Gastrocnemius medialis (tissue), 4 donors: ENCODE results near the gene ZC3H12C. TPM values are rescaled to one million over a fixed set of nuclear protein-coding genes. Genes with fewer than 3 reads are reported as not detected.

ENCODE experiments used
- ATAC-seq, 2 donors: fragments of 150-250 bp; one replicate each; pipeline ENCODE4 v1.9.1; 2016
- DNase-seq, 2 donors: peaks; one replicate each; pipeline ENCODE4 v3.0.0-alpha.2; 2019
- H3K27ac ChIP-seq, 4 donors: fragments of 200-600 bp; sonication (generic); 1 replicate in 1 of 4; 2 replicates in 3 of 4; pipeline ENCODE4 v1.5.1; 2016 to 2018; ENCODE audit warnings: mild to moderate bottlenecking in 2 of 4, moderate library complexity in 1 of 4
- H3K27me3 ChIP-seq, 3 donors: fragments of 200-600 bp; sonication (generic) in 2 of 3; 1 replicate in 1 of 3; 2 replicates in 2 of 3; pipeline versions ENCODE4 v1.5.1 to v1.6.0; 2016 to 2019; ENCODE audit warnings: mild to moderate bottlenecking in 1 of 3, moderate library complexity in 1 of 3
- H3K36me3 ChIP-seq, 2 donors: fragments of 200-600 bp; sonication (generic) in 1 of 2; one replicate each; pipeline ENCODE4 v1.5.1; 2017 to 2018
- H3K4me1 ChIP-seq, 2 donors: fragments of 200-600 bp; sonication (generic) in 1 of 2; one replicate each; pipeline ENCODE4 v1.5.1; 2016 to 2017; ENCODE audit warnings: mild to moderate bottlenecking in 2 of 2
- H3K4me3 ChIP-seq, 4 donors: fragments of 200-600 bp; sonication (generic) in 3 of 4; 1 replicate in 1 of 4; 2 replicates in 3 of 4; pipeline ENCODE4 v1.5.1; 2016 to 2019; ENCODE audit warnings: mild to moderate bottlenecking in 2 of 4
- H3K9me3 ChIP-seq, 3 donors: fragments of 200-600 bp; sonication (generic) in 2 of 3; 1 replicate in 1 of 3; 2 replicates in 2 of 3; pipeline ENCODE4 v1.5.1; 2016 to 2019
- CTCF ChIP-seq, 5 experiments: fragments of 450-650 bp in 3 of 5; fragments of 200-600 bp in 2 of 5; sonication (generic) in 2 of 5; IDR thresholded peaks in 4 of 5; conservative IDR thresholded peaks in 1 of 5; 1 replicate in 4 of 5; 2 replicates in 1 of 5; pipeline ENCODE4 v1.5.1; 2016 to 2019; ENCODE audit warnings: antibody characterized with exemption in 5 of 5, mild to moderate bottlenecking in 3 of 5, moderate library complexity in 3 of 5
- POLR2A ChIP-seq, 2 donors: fragments of 450-650 bp; IDR thresholded peaks; one replicate each; pipeline ENCODE4 v1.6.1; 2017; ENCODE audit warnings: antibody characterized with exemption in 2 of 2, mild to moderate bottlenecking in 2 of 2, moderate library complexity in 2 of 2
- in situ Hi-C, 4 donors: fragments of 200-750 bp; cut with MboI; loops; one replicate each; pipeline versions ENCODE4 v1.15.0 to v1.8.0; 2017; ENCODE audit warnings: low sequenced_read_pairs in 4 of 4
- intact Hi-C: fragments of 100-400 bp; cut with DNase I; formaldehyde crosslinking; loops from one replicate; pipeline ENCODE4 v1.15.1; 2023; ENCODE audit warnings: low total_unique reads
- total RNA-seq, 4 donors: library from RNA; depleted of rRNA; stranded (reverse); fragments of >200 nt; gene quantifications; one replicate each; pipeline versions ENCODE4 v1.1.0 to v1.2.3, GENCODE V29; 2016

Gene ZC3H12C
- total RNA-seq, 4 donors from 2014 or later = 20.9 to 41.1 (median 30.9) TPM

- ATAC-seq (no peak), DNase-seq (no peak)
- H3K27ac ChIP-seq = no peak overlapping the region
- TF ChIP-seq CTCF (IDR thresholded peaks at IDR 0.05 in 4 of 5, conservative IDR thresholded peaks at IDR 0.05 in 1 of 5) (no peak), POLR2A (IDR thresholded peaks at IDR 0.05) (no peak)
- H3K4me3 ChIP-seq = no peak overlapping the region
- intact Hi-C loops (no loop called here), in situ Hi-C loops (loop anchor here in 1 of 4 donors (25.0 kb wide), 1 partner anchor 1020 kb away; the partner anchor contains the start of gene POU2AF2)
- H3K27me3 ChIP-seq = no peaks in the 10 kb centered on the region
- no peaks in the 10 kb centered on the region for H3K36me3 ChIP-seq
- H3K9me3 ChIP-seq = no peaks in the 10 kb centered on the region
- H3K4me1 ChIP-seq = no peaks in the 10 kb centered on the region
Measured at GRCh38 chr11:110217223-110217877, 124.2 kb downstream of the ZC3H12C start.

DNA sequence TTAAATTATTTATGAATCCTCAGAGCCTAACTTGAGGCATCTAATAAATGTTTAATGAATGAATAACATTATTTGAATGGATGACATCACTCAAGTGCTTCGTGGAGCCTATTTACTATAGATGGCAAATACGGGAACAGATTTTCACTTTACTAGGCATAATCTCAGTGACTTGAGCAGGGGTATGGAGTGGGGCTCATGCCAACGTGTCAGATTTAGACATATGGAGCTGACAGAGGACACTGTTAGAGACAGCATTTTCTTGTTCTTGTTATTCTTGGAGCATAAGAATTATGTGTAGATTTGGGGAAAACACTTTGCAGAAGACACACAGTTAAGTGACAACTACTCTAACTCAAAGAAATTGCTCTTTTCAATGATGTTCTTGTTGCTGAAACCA is 124.7 kb downstream of the ZC3H12C start:
- TF ChIP-seq CTCF (IDR thresholded peaks at IDR 0.05 in 4 of 5, conservative IDR thresholded peaks at IDR 0.05 in 1 of 5) (no peak), POLR2A (IDR thresholded peaks at IDR 0.05) (no peak)
- no peak overlapping the region for H3K4me3 ChIP-seq
- no peak overlapping the region for H3K27ac ChIP-seq
- no peaks in the 10 kb centered on the region for H3K36me3 ChIP-seq
- H3K27me3 ChIP-seq = no peaks in the 10 kb centered on the region
- H3K4me1 ChIP-seq = no peaks in the 10 kb centered on the region
- in situ Hi-C loops = loop anchor here in 1 of 4 donors (25.0 kb wide), 1 partner anchor 1019 kb away; the partner anchor contains the start of gene POU2AF2
- no peak for DNase-seq
- no peaks in the 10 kb centered on the region for H3K9me3 ChIP-seq
- intact Hi-C loops = no loop called here
- ATAC-seq = no peak

DNA sequence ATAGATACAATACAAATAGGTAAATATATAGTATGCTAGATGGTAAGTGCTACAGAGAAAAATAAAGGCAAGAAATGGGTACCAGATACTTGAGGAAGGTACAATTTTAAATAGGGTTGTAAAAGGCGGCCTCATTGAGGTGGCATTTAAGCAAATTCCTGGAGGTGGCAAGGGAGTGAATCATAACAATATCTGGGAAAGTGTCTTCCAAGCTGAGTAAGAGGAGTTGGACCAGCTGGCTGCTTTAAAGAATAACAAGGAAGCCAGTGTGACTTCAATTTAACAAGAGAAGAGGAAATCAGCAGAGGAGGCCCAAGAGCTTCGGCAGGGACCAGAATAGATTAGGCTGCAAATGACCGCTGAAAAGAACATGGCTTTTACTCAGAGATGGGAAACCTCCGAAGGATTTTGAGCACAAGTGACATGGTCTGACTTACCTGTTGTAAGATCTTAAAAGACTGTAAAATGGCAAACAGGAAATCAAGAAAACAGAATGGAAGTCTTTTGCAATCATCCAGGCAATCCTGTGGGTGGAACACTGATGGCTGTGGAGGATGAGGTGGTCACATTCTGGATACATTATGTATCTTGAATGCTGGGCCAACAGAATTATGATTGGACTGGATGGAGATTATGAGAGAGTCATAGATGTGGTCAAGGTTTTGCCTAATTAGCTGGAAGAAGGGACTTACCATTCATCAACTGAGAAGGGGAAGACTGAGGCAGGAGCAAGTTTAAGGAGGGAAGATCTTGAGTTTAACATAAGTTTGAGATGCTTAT is 126.0 kb downstream of the ZC3H12C start:
- no peak overlapping the region for H3K4me3 ChIP-seq
- no peaks in the 10 kb centered on the region for H3K4me1 ChIP-seq
- TF ChIP-seq POLR2A (IDR thresholded peaks at IDR 0.05) (no peak), CTCF (IDR thresholded peaks at IDR 0.05 in 4 of 5, conservative IDR thresholded peaks at IDR 0.05 in 1 of 5) (no peak)
- H3K27ac ChIP-seq = no peak overlapping the region
- ATAC-seq (no peak), DNase-seq (no peak)
- intact Hi-C loops (no loop called here), in situ Hi-C loops (loop anchor here in 1 of 4 donors (25.0 kb wide), 1 partner anchor 1018 kb away; the partner anchor contains the start of gene POU2AF2)
- no peaks in the 10 kb centered on the region for H3K36me3 ChIP-seq
- no peaks in the 10 kb centered on the region for H3K9me3 ChIP-seq
- H3K27me3 ChIP-seq = no peaks in the 10 kb centered on the region

Other genes starting within 250 kb of the ZC3H12C start
- gene RDX, start 203.2 kb downstream of the ZC3H12C start, total RNA-seq = 100 to 1,000 TPM in 3 of 4 donors, 10 to 100 TPM in 1; 95.7 to 140 (median 115) TPM